ENCODE data around the gene WWOX. TPM values are rescaled to one million over a fixed set of nuclear protein-coding genes. Genes with fewer than 3 reads are reported as not detected.

WWOX gene
- total and polyA plus RNA-seq, 2 of the 8 experiments (the other 6 are each of a cell fraction or from before 2014, with no cell fraction given), result 5.4 to 16.7 TPM

DNA sequence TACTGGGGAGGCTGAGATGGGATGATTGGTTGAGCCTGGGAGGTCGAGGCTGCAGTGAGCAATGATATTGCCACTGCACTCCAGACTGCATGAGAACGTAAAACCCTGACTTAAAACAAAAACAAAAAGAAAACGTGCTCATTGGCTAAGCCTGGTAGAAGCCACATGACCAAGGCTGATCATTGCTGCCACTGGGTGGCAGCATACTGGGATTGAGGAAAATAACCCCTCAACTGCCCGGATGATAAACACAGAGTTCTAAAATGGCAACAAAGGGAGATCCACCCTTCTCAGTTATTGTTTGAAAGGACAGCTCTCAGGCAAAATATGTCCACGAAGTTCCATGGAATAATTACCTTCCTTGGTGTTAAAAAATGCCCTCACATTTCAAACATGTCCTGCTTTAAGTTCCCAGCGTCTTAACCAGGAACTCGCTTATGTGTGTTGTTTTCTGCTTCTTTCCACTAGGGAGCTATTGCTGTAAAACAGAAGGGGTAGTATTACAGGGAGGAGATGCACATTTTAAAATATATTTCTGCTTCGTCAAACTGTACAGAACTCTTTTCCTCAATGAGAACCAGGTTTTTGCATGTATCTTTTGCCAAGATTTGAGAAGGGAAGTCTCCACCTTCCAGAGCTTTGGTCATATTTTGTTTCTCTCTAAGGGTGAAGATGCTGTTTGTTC, 825.8 kb downstream of the WWOX start:
- Histone ChIP-seq H2BK5ac (ENCODE audit: low read depth, low read length) (no peak overlapping the region), H2BK120ac (replicated peaks; ENCODE audit: low read depth, low read length) (no peak overlapping the region), H4K8ac (ENCODE audit: extremely low read depth, insufficient read depth, low read length) (no peak overlapping the region), H3K4me3 (ENCODE audit: extremely low read depth in 1 of 4, insufficient read depth in 2 of 4, low read depth in 3 of 4, low read length in 4 of 4) (no peak overlapping the region), H3K18ac (ENCODE audit: extremely low read depth, low read length) (no peak overlapping the region), H3K23me2 (ENCODE audit: low read depth, low read length) (no peaks in the 10 kb centered on the region), H3K56ac (replicated peaks; ENCODE audit: insufficient read length, low read depth, low read length) (no peak overlapping the region), H3K14ac (ENCODE audit: insufficient read length) (no peak overlapping the region), H4K5ac (ENCODE audit: insufficient read length, low read depth, low read length) (no peak overlapping the region), H2BK20ac (ENCODE audit: low read length) (no peak overlapping the region), H3K79me1 (ENCODE audit: low read depth, low read length) (no peaks in the 10 kb centered on the region), H3K4me1 (replicated peaks in 1 of 4; ENCODE audit: control insufficient read depth in 3 of 4, insufficient read depth in 4 of 4, low read length in 3 of 4) (no peaks in the 10 kb centered on the region), H4K91ac (replicated peaks; ENCODE audit: insufficient read length, low read length) (no peak overlapping the region), H3K27me3 (replicated peaks in 1 of 4; ENCODE audit: control insufficient read depth in 3 of 4, extremely low read depth in 1 of 4, insufficient read depth in 3 of 4, low read length in 3 of 4) (no peaks in the 10 kb centered on the region), H2BK15ac (ENCODE audit: low read length) (no peak overlapping the region), H3K27ac (ENCODE audit: low read depth, low read length) (no peak overlapping the region), H3K23ac (ENCODE audit: insufficient read length) (no peak overlapping the region), H3K79me2 (ENCODE audit: control insufficient read depth in 1 of 2, insufficient read depth in 2 of 2, low read length in 2 of 2) (no peaks in the 10 kb centered on the region), H3K4ac (replicated peaks; ENCODE audit: insufficient read length, low read depth, low read length) (no peak overlapping the region), H4K20me1 (replicated peaks in 1 of 2; ENCODE audit: control insufficient read depth in 1 of 2, insufficient read depth in 2 of 2, low read length in 2 of 2) (no peaks in the 10 kb centered on the region), H3K9ac (replicated peaks in 1 of 4; ENCODE audit: extremely low read depth in 1 of 4, low read depth in 3 of 4, low read length in 3 of 4) (no peak overlapping the region), H3K36me3 (ENCODE audit: control insufficient read depth in 2 of 4, insufficient read depth in 4 of 4, low read length in 3 of 4) (peaks cover 0 to 4% (median 0%) of the 10 kb centered on the region in 4 experiments; a peak in 1 of 8 replicates), H2AFZ (ENCODE audit: low read length) (0 out of 2 replicates have a peak overlapping the region, but pooled peaks have one; percentile 66), H3K4me2 (ENCODE audit: insufficient read depth in 1 of 2, low read depth in 2 of 2, low read length in 2 of 2) (no peak overlapping the region), H3K9me3 (ENCODE audit: insufficient read depth in 2 of 2, low read depth in 1 of 2, low read length in 1 of 2) (peaks cover 16 to 19% of the 10 kb centered on the region in 2 experiments), H2AK5ac (ENCODE audit: low read depth, low read length) (no peak overlapping the region), H2BK12ac (ENCODE audit: low read depth, low read length) (no peak overlapping the region)
- DNase-seq (ENCODE audit: low read depth in 1 of 2, low spot score in 2 of 2), result peak; percentile 19 to 65
- POLR2A ChIA-PET (ENCODE audit: partially characterized antibody), result interaction anchor here (0.6 kb wide), 1 partner anchor 689 kb away, joined by 3 read pairs; no protein-coding TSS in a partner anchor
- CTCF ChIA-PET (ENCODE audit: partially characterized antibody), result interaction anchor here (0.6 to 3.2 kb wide), 12 partner anchors 9 to 486 kb away, joined by 3 to 16 read pairs (median 4); no protein-coding TSS in a partner anchor
- WGBS, 2 experiments (ENCODE audit: extremely low coverage in 1 of 2, insufficient coverage in 1 of 2, insufficient read length in 1 of 2, insufficient replicate concordance in 2 of 2, low coverage in 1 of 2, low lambda C conversion rate in 2 of 2, missing lambda C conversion rate in 1 of 2), result 67% methylated on average over 8 of the region's 8 CpGs; no CpG with 5 or more reads in 1 of the 2 experiments
- FAIRE-seq, result peak; percentile 85
- TF ChIP-seq EGR1 (IDR thresholded peaks at IDR 0.05; ENCODE audit: borderline replicate concordance, low read depth, low read length) (no peak), PHF8 (conservative IDR thresholded peaks at IDR 0.05; ENCODE audit: low read depth, low read length) (no peak), KDM1A (IDR thresholded peaks at IDR 0.05; ENCODE audit: borderline replicate concordance, low read length) (no peak), POLR2A (IDR thresholded peaks at IDR 0.05; ENCODE audit: control extremely low read depth in 1 of 2, low read depth in 2 of 2, low read length in 2 of 2) (no peak), CHD2 (IDR thresholded peaks at IDR 0.05; ENCODE audit: low read length) (no peak), BCL11A (IDR thresholded peaks at IDR 0.05; ENCODE audit: low read depth in 2 of 2, low read length in 2 of 2) (no peak), ZNF274 (IDR thresholded peaks at IDR 0.05; ENCODE audit: borderline replicate concordance, extremely low read depth, low read length) (no peak), MAX (IDR thresholded peaks at IDR 0.05) (no peak), RAD21 (IDR thresholded peaks at IDR 0.05 in 1 of 2, conservative IDR thresholded peaks at IDR 0.05 in 1 of 2; ENCODE audit: low read depth in 2 of 2, low read length in 2 of 2) (peak; percentile 51 to 64), CBX8 (IDR thresholded peaks at IDR 0.05; ENCODE audit: borderline replicate concordance, low read depth, low read length) (no peak)
- TF ChIP-seq, protein P1, sequence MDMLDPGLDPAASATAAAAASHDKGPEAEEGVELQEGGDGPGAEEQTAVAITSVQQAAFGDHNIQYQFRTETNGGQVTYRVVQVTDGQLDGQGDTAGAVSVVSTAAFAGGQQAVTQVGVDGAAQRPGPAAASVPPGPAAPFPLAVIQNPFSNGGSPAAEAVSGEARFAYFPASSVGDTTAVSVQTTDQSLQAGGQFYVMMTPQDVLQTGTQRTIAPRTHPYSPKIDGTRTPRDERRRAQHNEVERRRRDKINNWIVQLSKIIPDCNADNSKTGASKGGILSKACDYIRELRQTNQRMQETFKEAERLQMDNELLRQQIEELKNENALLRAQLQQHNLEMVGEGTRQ (IDR thresholded peaks at IDR 0.05; ENCODE audit: low read length), result peak; percentile 67

All from H1 (cell line).